Erythroblast (primary cell): ENCODE data around the gene PHLDB3.

Source experiments
- GATA1 ChIP-seq: IDR thresholded peaks from 2 replicates; pipeline ENCODE4 v1.6.1; 2011; ENCODE audit warnings: low read depth, mild to moderate bottlenecking, control low read depth, low read length, moderate library complexity
- POLR2A ChIP-seq: IDR thresholded peaks from 2 replicates; pipeline ENCODE4 v1.6.1; 2011; ENCODE audit warnings: mild to moderate bottlenecking, low read length

DNA sequence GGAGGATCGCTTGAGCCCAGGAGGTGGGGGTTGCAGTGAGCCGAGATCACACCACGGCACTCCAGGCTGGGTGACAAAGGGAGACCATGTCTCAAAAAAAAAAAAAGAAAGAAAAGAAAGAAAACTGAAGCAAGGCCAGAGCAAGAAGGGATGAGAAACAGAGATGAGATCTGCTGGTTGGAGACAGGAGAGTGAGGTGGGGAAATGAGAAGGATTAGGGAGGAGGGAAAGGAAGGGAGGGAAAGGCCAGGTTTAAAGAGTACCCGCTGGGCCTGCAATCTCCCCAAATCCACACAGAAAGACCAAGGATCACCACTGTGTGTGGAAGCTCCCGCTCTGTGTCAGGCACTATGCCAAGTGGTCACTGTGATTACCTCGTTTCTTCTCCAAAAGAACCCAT, 22.8 kb downstream of the PHLDB3 start:
- no peak for TF ChIP-seq POLR2A
- TF ChIP-seq GATA1, result no peak
